Mucosa of descending colon (tissue), 3 donors: ENCODE measurements around the gene PDCD1. TPM values are rescaled to one million over a fixed set of nuclear protein-coding genes. Genes with fewer than 3 reads are reported as not detected.
"Not testable (repeated sequence)": the region's sequence is repeated elsewhere in the genome, so short reads cannot be mapped to it uniquely, and the experiment has no call there.

ENCODE experiments used
- ATAC-seq: fragments of 200-7000 bp; cut with Tn5 transposase; one replicate; pipeline ENCODE4 v1.9.1; 2020; ENCODE audit warnings: mild to moderate bottlenecking, moderate library complexity
- DNase-seq, 3 donors: peaks; one replicate each; pipeline ENCODE4 v3.0.0-alpha.2; 2020
- H3K36me3 ChIP-seq: fragments of 200-600 bp; one replicate; pipeline ENCODE4 v1.8.0; 2021; ENCODE audit warnings: low read depth, mild to moderate bottlenecking
- H3K4me1 ChIP-seq: fragments of 200-600 bp; one replicate; pipeline ENCODE4 v1.8.0; 2021; ENCODE audit warnings: low read depth, mild to moderate bottlenecking
- H3K4me3 ChIP-seq: fragments of 200-600 bp; one replicate; pipeline ENCODE4 v1.8.0; 2021; ENCODE audit warnings: mild to moderate bottlenecking
- H3K9me3 ChIP-seq: fragments of 200-600 bp; one replicate; pipeline ENCODE4 v1.8.0; 2021; ENCODE audit warnings: mild to moderate bottlenecking
- intact Hi-C, 2 donors: fragments of 100-400 bp; cut with DNase I in 1 of 2; cut with micrococcal nuclease in 1 of 2; formaldehyde crosslinking; loops; one replicate each; pipeline versions ENCODE4 v1.11.0 to v1.11.1; 2022; cut with DNase I, micrococcal nuclease
- total RNA-seq, 3 donors: library from RNA; stranded (reverse); fragmentation: NEBNext Ultra II Directional in 2 of 3; extraction: Animal tissue kit (Norgen Biotek cat#: 25700) in 2 of 3; gene quantifications; one replicate each; pipeline versions ENCODE4 v1.2.1 to v1.2.4, GENCODE V29; 2021 to 2023
- TF ChIP-seq, protein P1 (sequence below): fragments of 200-600 bp; IDR thresholded peaks from one replicate; pipeline ENCODE4 v1.8.0; 2022; ENCODE audit warnings: antibody characterized with exemption, mild to moderate bottlenecking
- donor health status: DM: no; HTN: no; CAD: no; lungs with moderate emphysema.
- donor health status: DM: no; HTN: no; CAD: no.
- donor health status: DM: no; HTN: yes; CAD: no.

The PDCD1 gene
- total RNA-seq, 3 donors from 2014 or later, result 0.13 to 0.70 TPM; not detected in 1

DNA sequence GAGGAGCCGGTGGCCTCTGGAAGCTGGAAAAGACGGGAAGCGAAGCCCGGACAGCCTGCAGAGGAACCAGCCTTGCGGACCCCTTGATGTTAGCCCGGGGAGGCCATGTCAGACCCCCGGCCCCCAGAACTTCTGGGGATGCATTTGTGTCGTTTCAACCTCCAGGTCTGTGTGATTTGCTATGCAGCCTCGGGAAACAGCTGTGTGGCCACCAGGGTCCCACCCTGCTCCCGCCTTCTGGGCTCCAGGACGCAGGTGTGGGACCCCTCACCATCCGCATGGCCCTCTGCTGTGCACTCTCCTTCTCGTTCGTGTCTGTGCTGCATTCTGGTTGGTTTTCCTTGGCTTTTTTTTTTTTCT, 36.5 kb downstream of the PDCD1 start:
- no peak for ATAC-seq
- Histone ChIP-seq H3K9me3 (peaks cover 7% of the 10 kb centered on the region), H3K36me3 (no peaks in the 10 kb centered on the region), H3K4me1 (peaks cover 15% of the 10 kb centered on the region), H3K4me3 (no peak overlapping the region)
- TF ChIP-seq, protein P1, sequence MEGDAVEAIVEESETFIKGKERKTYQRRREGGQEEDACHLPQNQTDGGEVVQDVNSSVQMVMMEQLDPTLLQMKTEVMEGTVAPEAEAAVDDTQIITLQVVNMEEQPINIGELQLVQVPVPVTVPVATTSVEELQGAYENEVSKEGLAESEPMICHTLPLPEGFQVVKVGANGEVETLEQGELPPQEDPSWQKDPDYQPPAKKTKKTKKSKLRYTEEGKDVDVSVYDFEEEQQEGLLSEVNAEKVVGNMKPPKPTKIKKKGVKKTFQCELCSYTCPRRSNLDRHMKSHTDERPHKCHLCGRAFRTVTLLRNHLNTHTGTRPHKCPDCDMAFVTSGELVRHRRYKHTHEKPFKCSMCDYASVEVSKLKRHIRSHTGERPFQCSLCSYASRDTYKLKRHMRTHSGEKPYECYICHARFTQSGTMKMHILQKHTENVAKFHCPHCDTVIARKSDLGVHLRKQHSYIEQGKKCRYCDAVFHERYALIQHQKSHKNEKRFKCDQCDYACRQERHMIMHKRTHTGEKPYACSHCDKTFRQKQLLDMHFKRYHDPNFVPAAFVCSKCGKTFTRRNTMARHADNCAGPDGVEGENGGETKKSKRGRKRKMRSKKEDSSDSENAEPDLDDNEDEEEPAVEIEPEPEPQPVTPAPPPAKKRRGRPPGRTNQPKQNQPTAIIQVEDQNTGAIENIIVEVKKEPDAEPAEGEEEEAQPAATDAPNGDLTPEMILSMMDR, result no peak
- DNase-seq, result no peak
- intact Hi-C loops, result no loop called here

- intact Hi-C loops, result no loop called here
- no peaks in the 10 kb centered on the region for H3K36me3 ChIP-seq
- peaks cover 1% of the 10 kb centered on the region for H3K9me3 ChIP-seq
- TF ChIP-seq, protein P1, result no peak
- peaks cover 15% of the 10 kb centered on the region for H3K4me1 ChIP-seq
- DNase-seq (no peak), ATAC-seq (no peak)
- H3K4me3 ChIP-seq, result no peak overlapping the region
These were observed 37.0 kb downstream of the PDCD1 start for GRCh38 chr2:241821460-241822263.

- no peak overlapping the region for H3K4me3 ChIP-seq
- intact Hi-C loops, result no loop called here
- no peaks in the 10 kb centered on the region for H3K36me3 ChIP-seq
- ATAC-seq (no peak), DNase-seq (no peak)
- TF ChIP-seq, protein P1, result no peak
- H3K9me3 ChIP-seq, result no peaks in the 10 kb centered on the region
- peaks cover 15% of the 10 kb centered on the region for H3K4me1 ChIP-seq
These were observed 37.9 kb downstream of the PDCD1 start for GRCh38 chr2:241820625-241821384.

- H3K4me1 ChIP-seq, result peaks cover 15% of the 10 kb centered on the region
- H3K36me3 ChIP-seq, ATAC-seq, H3K4me3 ChIP-seq, H3K9me3 ChIP-seq, intact Hi-C loops: not testable (repeated sequence)
- peak in 2 of 3 donors; percentile 35 to 60 for DNase-seq
These were observed 38.6 kb downstream of the PDCD1 start for GRCh38 chr2:241819947-241820624.

- Histone ChIP-seq H3K9me3 (no peaks in the 10 kb centered on the region), H3K4me1 (peaks cover 15% of the 10 kb centered on the region), H3K4me3 (no peak overlapping the region), H3K36me3 (no peaks in the 10 kb centered on the region)
- DNase-seq (peak; percentile 56 to 80 (median 75)), ATAC-seq (peak; percentile 64)
- intact Hi-C loops, result no loop called here
- TF ChIP-seq, protein P1, result no peak
These were observed 39.8 kb downstream of the PDCD1 start for GRCh38 chr2:241818943-241819270.
